Activated CD4-positive, CD25-positive, alpha-beta regulatory T cell treated with anti-CD3 and anti-CD28 coated beads, Interleukin-2, amount 50 U/mL, for 24 hours (primary cell): ENCODE results near the gene ANXA7.
"Not testable (repeated sequence)": the region's sequence is repeated elsewhere in the genome, so short reads cannot be mapped to it uniquely, and the experiment has no call there.

Source experiments
- ATAC-seq, 2 donors: fragments of 150-1000 bp; cut with Tn5 transposase; one replicate each; pipeline ENCODE4 v1.10.0; 2021; ENCODE audit warnings: mild to moderate bottlenecking in 1 of 2, moderate library complexity in 1 of 2

Gene ANXA7

DNA sequence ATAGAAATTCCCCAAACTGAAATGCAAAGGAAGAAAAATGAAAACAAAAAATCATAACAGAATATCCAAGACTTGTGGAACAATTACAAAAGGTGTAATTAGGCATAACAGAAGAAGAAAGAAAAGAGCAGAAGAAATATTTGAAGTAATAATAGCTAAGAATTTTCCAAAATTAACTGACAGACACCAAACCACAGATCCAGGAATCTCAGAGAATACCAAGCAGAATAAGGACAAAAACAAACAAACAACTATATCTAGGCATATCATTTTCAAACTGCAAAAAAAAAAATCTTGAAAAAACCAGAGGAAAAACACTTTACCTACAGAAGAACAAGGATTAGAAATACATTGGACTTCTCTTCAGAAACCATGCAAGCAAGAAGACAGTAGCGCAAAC is 80.7 kb downstream of the ANXA7 start:
- ATAC-seq: no peak

DNA sequence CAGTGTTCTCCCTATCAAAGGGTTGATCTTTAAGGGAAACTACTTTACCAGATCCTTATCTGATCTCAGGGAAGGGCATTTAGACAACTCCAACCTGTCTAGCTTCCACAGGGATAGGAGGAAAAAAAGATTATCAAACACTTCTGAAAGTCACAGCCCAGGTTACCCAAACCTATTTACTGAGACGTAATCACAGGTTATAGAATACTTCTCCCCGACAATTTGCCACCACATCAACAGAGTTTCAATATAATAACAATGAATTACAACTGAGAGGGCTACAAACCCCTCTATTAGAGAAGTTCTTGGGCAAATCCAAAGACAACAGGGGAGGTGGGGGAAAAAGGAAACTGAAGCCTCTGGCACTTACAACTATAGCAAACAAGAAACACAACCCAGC is 81.5 kb downstream of the ANXA7 start:
- ATAC-seq: no peak

DNA sequence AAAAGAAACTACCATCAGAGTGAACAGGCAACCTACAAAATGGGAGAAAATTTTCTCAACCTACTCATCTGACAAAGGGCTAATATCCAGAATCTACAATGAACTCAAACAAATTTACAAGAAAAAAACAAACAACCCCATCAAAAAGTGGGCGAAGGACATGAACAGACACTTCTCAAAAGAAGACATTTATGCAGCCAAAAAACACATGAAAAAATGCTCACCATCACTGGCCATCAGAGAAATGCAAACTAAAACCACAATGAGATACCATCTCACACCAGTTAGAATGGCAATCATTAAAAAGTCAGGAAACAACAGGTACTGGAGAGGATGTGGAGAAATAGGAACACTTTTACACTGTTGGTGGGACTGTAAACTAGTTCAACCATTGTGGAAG is 85.3 kb downstream of the ANXA7 start:
- ATAC-seq: not testable (repeated sequence)

DNA sequence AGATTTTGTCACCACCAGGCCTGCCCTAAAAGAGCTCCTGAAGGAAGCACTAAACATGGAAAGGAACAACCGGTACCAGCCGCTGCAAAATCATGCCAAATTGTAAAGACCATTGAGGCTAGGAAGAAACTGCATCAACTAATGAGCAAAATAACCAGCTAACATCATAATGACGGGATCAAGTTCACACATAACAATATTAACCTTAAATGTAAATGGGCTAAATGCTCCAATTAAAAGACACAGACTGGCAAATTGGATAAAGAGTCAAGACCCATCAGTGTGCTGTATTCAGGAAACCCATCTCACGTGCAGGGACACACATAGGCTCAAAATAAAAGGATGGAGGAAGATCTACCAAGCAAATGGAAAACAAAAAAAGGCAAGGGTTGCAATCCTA is 88.6 kb downstream of the ANXA7 start:
- not testable (repeated sequence) for ATAC-seq
